ENCODE measurements around the gene HAP1.
A peak's percentile ranks its signal among the peaks of the same experiment; 100 is the strongest.

HAP1 gene

DNA sequence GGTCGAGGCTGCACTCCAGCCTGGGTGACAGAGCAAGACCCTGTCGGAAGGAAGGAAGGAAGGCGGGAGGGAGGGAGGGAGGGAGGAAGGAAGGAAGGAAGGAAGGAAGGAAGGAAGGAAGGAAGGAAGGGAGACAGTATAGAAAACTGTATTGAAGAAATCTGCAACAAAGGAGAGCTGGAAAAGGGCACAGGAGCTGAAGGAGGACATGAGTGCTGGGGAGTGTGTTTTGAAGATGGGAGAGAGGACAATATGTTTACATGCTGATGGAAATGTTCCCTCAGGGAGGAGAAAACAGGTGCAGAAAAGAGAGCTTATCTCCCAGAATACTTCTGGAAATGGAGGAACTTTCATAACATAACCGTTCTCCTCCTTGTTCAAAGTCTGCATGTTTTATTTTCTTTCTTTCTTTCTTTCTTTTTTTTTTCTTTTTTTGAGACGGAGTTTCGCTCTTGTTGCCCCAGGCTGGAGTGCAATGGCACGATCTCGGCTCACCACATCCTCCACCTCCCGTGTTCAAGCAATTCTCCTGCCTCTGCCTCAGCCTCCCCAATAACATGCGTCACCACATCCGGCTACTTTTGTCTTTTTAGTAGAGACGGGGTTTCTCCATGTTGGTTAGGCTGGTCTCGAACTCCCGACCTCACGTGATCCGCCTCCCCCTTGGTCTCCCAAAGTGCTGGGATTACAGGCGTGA is 2.7 kb upstream of the HAP1 start:
- DNase-seq: no peak
- peak overlapping the region; percentile 29 for H3K4me3 Mint-ChIP-seq
- no peaks in the 10 kb centered on the region for H3K36me3 Mint-ChIP-seq (ENCODE audit: low read depth)
- peaks cover 66% of the 10 kb centered on the region for H3K4me1 Mint-ChIP-seq
- H3K27ac Mint-ChIP-seq: no peak overlapping the region
- H3K27me3 Mint-ChIP-seq (ENCODE audit: low read depth, poor library complexity): peaks cover 58% of the 10 kb centered on the region
- no peaks in the 10 kb centered on the region for H3K9me3 Mint-ChIP-seq
- TF ChIP-seq, protein P1, sequence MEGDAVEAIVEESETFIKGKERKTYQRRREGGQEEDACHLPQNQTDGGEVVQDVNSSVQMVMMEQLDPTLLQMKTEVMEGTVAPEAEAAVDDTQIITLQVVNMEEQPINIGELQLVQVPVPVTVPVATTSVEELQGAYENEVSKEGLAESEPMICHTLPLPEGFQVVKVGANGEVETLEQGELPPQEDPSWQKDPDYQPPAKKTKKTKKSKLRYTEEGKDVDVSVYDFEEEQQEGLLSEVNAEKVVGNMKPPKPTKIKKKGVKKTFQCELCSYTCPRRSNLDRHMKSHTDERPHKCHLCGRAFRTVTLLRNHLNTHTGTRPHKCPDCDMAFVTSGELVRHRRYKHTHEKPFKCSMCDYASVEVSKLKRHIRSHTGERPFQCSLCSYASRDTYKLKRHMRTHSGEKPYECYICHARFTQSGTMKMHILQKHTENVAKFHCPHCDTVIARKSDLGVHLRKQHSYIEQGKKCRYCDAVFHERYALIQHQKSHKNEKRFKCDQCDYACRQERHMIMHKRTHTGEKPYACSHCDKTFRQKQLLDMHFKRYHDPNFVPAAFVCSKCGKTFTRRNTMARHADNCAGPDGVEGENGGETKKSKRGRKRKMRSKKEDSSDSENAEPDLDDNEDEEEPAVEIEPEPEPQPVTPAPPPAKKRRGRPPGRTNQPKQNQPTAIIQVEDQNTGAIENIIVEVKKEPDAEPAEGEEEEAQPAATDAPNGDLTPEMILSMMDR (IDR thresholded peaks at IDR 0.05): no peak

DNA sequence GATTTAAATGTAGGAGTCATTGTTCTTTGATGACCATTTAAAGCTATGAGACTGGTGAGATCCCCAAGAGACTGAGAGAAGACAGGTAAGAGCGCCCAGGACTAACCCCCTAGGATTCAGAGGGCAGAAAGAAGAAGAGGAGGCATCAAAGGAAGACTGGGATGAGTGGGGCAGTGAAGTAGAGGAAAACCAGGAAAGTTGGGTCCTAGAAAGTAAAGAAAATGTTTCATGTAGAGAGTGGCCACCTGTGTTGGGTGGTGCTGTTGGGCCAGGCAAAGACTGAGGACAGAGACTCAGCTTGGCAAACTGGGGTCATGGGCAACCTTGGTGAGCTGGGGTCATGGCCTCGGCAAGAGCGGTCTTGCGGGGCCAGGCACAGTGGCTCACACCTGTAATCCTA is 1.3 kb upstream of the HAP1 start:
- TF ChIP-seq, protein P1 (IDR thresholded peaks at IDR 0.05): no peak
- Mint-ChIP-seq H3K4me3 (peak overlapping the region; percentile 23), H3K27me3 (ENCODE audit: low read depth, poor library complexity) (peaks cover 71% of the 10 kb centered on the region), H3K36me3 (ENCODE audit: low read depth) (no peaks in the 10 kb centered on the region), H3K9me3 (no peaks in the 10 kb centered on the region), H3K27ac (no peak overlapping the region), H3K4me1 (peaks cover 52% of the 10 kb centered on the region)
- DNase-seq: no peak

DNA sequence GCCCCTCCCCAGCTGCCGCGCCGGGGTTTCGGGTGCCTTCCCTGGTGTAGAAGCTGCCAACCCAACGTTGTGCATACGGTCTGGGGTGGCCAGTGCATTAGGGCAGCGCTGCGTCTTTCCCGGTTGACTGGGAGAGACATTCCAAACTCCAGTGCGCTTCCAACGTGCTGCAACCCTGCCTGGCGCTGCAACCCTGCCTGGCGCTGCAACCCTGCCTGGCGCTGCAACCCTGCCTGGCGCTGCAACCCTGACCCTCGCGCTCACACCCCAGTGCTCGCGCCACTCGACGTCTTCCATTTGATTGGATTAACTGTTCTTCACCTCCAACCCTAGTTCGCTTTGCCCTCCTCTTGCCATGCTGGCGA is 488 bp upstream of the HAP1 start:
- no peak for DNase-seq
- H3K36me3 Mint-ChIP-seq (ENCODE audit: low read depth): no peaks in the 10 kb centered on the region
- H3K9me3 Mint-ChIP-seq: no peaks in the 10 kb centered on the region
- TF ChIP-seq, protein P1 (IDR thresholded peaks at IDR 0.05): no peak
- peaks cover 79% of the 10 kb centered on the region for H3K27me3 Mint-ChIP-seq (ENCODE audit: low read depth, poor library complexity)
- H3K4me1 Mint-ChIP-seq: peaks cover 47% of the 10 kb centered on the region
- no peak overlapping the region for H3K27ac Mint-ChIP-seq
- H3K4me3 Mint-ChIP-seq: peak overlapping the region; percentile 89

DNA sequence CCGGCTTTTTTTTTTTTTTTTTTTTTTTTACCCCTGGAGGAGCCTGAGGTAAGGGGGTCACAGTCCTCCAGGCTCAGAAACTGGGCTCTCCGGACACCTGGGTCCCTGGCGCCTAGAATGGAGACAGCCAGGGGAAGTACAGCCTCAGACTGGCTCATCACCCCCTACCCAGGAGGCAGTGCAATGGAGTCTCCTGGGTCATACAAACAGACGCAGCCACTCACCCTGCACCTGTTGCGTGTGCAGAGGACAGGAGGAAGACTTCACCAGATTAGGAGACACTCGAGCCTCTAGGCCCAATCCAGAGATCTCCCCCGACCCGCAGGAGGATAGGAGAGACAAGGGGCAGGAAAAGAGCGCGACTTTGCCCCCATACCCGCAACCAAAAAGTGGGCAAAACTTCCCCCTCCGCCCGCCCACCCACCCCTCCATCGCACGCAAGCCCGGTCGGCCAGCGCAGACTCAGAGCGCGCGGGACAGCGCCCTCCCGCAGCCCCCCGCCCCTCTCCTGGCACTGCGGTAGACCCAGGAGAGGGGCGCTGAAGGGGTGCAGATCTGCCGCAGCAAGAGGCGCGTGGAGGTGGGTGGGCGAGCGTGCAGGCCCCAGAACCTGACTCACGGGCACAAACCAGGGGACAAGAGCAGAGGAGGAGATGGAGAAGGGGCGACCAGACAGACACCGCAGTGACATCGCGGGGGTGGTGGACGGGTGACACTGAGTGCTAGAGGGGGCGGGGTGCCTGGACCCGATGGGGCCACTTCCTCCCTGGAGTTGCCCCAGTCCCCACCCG is 900 bp downstream of the HAP1 start:
- Mint-ChIP-seq H3K27me3 (ENCODE audit: low read depth, poor library complexity) (peaks cover 86% of the 10 kb centered on the region), H3K9me3 (no peaks in the 10 kb centered on the region), H3K4me1 (peaks cover 33% of the 10 kb centered on the region), H3K27ac (no peak overlapping the region), H3K36me3 (ENCODE audit: low read depth) (no peaks in the 10 kb centered on the region), H3K4me3 (peak overlapping the region; percentile 89)
- TF ChIP-seq, protein P1 (IDR thresholded peaks at IDR 0.05): no peak
- peak; percentile 41 for DNase-seq

DNA sequence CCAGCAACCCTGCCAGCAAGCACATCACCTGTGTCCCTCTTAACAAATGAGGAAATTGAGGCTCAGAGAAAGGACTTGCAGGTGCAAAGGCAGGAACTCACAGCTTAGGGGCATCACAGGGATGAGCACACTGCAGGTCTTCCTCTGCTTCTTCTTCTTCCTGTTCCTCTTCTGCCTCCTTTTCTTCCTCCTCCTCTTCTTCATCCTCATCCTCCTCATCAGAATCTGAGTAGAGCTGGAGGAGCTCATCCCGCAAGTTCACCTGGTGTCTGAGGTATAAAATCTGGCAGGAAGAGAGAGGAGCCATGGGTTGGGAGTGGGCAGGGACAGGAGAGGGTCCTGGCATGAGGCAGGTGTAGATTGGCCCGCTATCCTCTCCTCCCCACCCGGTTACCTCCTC is 2.6 kb downstream of the HAP1 start:
- H3K4me1 Mint-ChIP-seq: peaks cover 19% of the 10 kb centered on the region
- H3K27ac Mint-ChIP-seq: no peak overlapping the region
- no peaks in the 10 kb centered on the region for H3K36me3 Mint-ChIP-seq (ENCODE audit: low read depth)
- H3K9me3 Mint-ChIP-seq: no peaks in the 10 kb centered on the region
- TF ChIP-seq, protein P1 (IDR thresholded peaks at IDR 0.05): no peak
- H3K27me3 Mint-ChIP-seq (ENCODE audit: low read depth, poor library complexity): peaks cover 81% of the 10 kb centered on the region
- no peak overlapping the region for H3K4me3 Mint-ChIP-seq
- no peak for DNase-seq
